Measurements from ENCODE around the gene TMEM163.

TMEM163 gene

DNA sequence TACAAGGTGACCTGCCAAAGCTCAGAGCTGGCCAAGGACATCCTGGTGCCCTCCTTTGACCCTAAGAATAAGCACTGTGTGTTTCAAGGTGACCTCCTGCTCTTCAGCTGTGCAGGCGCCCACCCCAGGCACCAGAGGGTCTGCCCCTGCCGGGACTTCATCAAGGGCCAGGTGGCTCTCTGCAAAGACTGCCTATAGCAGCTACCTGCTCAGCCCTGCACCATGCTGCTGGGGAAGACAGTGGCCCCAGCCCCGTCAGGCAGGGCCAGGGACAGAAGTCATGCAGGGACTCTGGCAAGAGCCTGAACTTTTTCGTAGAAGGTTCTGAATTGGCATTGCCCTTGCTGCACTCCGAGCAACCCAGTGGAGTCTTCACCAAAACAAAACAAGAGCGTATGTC is 270.1 kb downstream of the TMEM163 start:
- Histone ChIP-seq H3K36me3 (ENCODE audit: control insufficient read depth in 2 of 2, insufficient read depth in 1 of 2, low read length in 2 of 2) (peaks cover 0 to 30% of the 10 kb centered on the region in 2 experiments; a peak in 1 of 3 replicates), H3K27ac (ENCODE audit: extremely low read depth, low read depth, low read length) (no peak overlapping the region), H3K4me1 (ENCODE audit: control insufficient read depth, insufficient read depth, low read length) (no peaks in the 10 kb centered on the region), H3K4me3 (ENCODE audit: low read depth, low read length) (no peak overlapping the region), H3K9me3 (ENCODE audit: control insufficient read depth, insufficient read depth, low read depth, low read length) (no peaks in the 10 kb centered on the region)
- CTCF ChIA-PET = interaction anchor here (1.8 to 5.9 kb wide), 3 partner anchors 13 to 565 kb away, joined by 10 to 52 read pairs (median 11); no protein-coding TSS in a partner anchor
- POLR2A ChIA-PET = interaction anchor here (0.6 kb wide), 1 partner anchor 11 kb away, joined by 4 read pairs; no protein-coding TSS in a partner anchor
- TF ChIP-seq ZNF335 (tag by site-specific recombination; conservative IDR thresholded peaks at IDR 0.05) (no peak), ZNF223 (tag by site-specific recombination; IDR thresholded peaks at IDR 0.05) (no peak), ZNF843 (tag by site-specific recombination; IDR thresholded peaks at IDR 0.05) (no peak), ZEB2 (tag by site-specific recombination; IDR thresholded peaks at IDR 0.05) (no peak), ZNF121 (tag by site-specific recombination; IDR thresholded peaks at IDR 0.05) (no peak), ZFHX2 (tag by site-specific recombination; conservative IDR thresholded peaks at IDR 0.05) (no peak)
- TF ChIP-seq, protein P1, sequence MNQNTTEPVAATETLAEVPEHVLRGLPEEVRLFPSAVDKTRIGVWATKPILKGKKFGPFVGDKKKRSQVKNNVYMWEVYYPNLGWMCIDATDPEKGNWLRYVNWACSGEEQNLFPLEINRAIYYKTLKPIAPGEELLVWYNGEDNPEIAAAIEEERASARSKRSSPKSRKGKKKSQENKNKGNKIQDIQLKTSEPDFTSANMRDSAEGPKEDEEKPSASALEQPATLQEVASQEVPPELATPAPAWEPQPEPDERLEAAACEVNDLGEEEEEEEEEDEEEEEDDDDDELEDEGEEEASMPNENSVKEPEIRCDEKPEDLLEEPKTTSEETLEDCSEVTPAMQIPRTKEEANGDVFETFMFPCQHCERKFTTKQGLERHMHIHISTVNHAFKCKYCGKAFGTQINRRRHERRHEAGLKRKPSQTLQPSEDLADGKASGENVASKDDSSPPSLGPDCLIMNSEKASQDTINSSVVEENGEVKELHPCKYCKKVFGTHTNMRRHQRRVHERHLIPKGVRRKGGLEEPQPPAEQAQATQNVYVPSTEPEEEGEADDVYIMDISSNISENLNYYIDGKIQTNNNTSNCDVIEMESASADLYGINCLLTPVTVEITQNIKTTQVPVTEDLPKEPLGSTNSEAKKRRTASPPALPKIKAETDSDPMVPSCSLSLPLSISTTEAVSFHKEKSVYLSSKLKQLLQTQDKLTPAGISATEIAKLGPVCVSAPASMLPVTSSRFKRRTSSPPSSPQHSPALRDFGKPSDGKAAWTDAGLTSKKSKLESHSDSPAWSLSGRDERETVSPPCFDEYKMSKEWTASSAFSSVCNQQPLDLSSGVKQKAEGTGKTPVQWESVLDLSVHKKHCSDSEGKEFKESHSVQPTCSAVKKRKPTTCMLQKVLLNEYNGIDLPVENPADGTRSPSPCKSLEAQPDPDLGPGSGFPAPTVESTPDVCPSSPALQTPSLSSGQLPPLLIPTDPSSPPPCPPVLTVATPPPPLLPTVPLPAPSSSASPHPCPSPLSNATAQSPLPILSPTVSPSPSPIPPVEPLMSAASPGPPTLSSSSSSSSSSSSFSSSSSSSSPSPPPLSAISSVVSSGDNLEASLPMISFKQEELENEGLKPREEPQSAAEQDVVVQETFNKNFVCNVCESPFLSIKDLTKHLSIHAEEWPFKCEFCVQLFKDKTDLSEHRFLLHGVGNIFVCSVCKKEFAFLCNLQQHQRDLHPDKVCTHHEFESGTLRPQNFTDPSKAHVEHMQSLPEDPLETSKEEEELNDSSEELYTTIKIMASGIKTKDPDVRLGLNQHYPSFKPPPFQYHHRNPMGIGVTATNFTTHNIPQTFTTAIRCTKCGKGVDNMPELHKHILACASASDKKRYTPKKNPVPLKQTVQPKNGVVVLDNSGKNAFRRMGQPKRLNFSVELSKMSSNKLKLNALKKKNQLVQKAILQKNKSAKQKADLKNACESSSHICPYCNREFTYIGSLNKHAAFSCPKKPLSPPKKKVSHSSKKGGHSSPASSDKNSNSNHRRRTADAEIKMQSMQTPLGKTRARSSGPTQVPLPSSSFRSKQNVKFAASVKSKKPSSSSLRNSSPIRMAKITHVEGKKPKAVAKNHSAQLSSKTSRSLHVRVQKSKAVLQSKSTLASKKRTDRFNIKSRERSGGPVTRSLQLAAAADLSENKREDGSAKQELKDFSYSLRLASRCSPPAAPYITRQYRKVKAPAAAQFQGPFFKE (tag by site-specific recombination; IDR thresholded peaks at IDR 0.05; ENCODE audit: borderline replicate concordance) = no peak
- TF ChIP-seq, protein P2, sequence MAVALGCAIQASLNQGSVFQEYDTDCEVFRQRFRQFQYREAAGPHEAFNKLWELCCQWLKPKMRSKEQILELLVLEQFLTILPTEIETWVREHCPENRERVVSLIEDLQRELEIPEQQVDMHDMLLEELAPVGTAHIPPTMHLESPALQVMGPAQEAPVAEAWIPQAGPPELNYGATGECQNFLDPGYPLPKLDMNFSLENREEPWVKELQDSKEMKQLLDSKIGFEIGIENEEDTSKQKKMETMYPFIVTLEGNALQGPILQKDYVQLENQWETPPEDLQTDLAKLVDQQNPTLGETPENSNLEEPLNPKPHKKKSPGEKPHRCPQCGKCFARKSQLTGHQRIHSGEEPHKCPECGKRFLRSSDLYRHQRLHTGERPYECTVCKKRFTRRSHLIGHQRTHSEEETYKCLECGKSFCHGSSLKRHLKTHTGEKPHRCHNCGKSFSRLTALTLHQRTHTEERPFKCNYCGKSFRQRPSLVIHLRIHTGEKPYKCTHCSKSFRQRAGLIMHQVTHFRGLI (tag by site-specific recombination; IDR thresholded peaks at IDR 0.05) = no peak
- TF ChIP-seq, protein P3, sequence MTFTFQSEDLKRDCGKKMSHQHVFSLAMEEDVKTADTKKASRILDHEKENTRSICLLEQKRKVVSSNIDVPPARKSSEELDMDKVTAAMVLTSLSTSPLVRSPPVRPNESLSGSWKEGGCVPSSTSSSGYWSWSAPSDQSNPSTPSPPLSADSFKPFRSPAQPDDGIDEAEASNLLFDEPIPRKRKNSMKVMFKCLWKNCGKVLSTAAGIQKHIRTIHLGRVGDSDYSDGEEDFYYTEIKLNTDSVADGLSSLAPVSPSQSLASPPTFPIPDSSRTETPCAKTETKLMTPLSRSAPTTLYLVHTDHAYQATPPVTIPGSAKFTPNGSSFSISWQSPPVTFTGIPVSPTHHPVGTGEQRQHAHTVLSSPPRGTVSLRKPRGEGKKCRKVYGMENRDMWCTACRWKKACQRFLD (tag by site-specific recombination; IDR thresholded peaks at IDR 0.05) = no peak
- TF ChIP-seq, protein P4, sequence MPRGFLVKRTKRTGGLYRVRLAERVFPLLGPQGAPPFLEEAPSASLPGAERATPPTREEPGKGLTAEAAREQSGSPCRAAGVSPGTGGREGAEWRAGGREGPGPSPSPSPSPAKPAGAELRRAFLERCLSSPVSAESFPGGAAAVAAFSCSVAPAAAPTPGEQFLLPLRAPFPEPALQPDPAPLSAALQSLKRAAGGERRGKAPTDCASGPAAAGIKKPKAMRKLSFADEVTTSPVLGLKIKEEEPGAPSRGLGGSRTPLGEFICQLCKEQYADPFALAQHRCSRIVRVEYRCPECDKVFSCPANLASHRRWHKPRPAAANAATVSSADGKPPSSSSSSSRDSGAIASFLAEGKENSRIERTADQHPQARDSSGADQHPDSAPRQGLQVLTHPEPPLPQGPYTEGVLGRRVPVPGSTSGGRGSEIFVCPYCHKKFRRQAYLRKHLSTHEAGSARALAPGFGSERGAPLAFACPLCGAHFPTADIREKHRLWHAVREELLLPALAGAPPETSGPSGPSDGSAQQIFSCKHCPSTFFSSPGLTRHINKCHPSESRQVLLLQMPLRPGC (tag by site-specific recombination; IDR thresholded peaks at IDR 0.05) = no peak
- TF ChIP-seq, protein P5, sequence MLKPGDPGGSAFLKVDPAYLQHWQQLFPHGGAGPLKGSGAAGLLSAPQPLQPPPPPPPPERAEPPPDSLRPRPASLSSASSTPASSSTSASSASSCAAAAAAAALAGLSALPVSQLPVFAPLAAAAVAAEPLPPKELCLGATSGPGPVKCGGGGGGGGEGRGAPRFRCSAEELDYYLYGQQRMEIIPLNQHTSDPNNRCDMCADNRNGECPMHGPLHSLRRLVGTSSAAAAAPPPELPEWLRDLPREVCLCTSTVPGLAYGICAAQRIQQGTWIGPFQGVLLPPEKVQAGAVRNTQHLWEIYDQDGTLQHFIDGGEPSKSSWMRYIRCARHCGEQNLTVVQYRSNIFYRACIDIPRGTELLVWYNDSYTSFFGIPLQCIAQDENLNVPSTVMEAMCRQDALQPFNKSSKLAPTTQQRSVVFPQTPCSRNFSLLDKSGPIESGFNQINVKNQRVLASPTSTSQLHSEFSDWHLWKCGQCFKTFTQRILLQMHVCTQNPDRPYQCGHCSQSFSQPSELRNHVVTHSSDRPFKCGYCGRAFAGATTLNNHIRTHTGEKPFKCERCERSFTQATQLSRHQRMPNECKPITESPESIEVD (tag by site-specific recombination; IDR thresholded peaks at IDR 0.05) = no peak

DNA sequence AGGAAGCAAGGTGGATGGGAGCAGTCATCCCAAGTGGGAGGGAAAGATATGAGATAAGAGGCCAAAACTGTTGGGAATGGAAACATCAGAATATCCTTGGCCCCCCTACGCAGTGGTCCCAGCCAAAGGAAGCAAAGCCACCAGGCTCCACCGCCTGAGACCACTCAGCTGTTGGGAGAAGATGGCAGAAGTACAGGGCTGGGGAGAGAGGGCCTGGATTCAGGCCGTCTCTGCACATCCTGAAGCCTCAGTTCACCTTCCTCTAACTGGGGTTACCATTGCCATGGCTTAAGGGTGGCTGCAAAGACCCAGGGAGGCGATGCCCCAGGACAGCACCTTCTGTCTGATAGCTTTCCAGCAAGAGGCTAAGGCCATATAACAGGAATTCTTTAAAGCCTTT is 271.1 kb downstream of the TMEM163 start:
- POLR2A ChIA-PET = no interaction called here
- CTCF ChIA-PET = interaction anchor here (0.6 to 5.9 kb wide), 7 partner anchors 12 to 564 kb away, joined by 3 to 52 read pairs (median 3); no protein-coding TSS in a partner anchor
- H3K4me1 ChIP-seq (ENCODE audit: control insufficient read depth, insufficient read depth, low read length) = no peaks in the 10 kb centered on the region
- TF ChIP-seq, protein P6, sequence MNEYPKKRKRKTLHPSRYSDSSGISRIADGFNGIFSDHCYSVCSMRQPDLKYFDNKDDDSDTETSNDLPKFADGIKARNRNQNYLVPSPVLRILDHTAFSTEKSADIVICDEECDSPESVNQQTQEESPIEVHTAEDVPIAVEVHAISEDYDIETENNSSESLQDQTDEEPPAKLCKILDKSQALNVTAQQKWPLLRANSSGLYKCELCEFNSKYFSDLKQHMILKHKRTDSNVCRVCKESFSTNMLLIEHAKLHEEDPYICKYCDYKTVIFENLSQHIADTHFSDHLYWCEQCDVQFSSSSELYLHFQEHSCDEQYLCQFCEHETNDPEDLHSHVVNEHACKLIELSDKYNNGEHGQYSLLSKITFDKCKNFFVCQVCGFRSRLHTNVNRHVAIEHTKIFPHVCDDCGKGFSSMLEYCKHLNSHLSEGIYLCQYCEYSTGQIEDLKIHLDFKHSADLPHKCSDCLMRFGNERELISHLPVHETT (tag by site-specific recombination; IDR thresholded peaks at IDR 0.05) = no peak
- no peak for TF ChIP-seq ZNF777 (tag by site-specific recombination; IDR thresholded peaks at IDR 0.05; ENCODE audit: borderline replicate concordance)
- TF ChIP-seq, protein P7, sequence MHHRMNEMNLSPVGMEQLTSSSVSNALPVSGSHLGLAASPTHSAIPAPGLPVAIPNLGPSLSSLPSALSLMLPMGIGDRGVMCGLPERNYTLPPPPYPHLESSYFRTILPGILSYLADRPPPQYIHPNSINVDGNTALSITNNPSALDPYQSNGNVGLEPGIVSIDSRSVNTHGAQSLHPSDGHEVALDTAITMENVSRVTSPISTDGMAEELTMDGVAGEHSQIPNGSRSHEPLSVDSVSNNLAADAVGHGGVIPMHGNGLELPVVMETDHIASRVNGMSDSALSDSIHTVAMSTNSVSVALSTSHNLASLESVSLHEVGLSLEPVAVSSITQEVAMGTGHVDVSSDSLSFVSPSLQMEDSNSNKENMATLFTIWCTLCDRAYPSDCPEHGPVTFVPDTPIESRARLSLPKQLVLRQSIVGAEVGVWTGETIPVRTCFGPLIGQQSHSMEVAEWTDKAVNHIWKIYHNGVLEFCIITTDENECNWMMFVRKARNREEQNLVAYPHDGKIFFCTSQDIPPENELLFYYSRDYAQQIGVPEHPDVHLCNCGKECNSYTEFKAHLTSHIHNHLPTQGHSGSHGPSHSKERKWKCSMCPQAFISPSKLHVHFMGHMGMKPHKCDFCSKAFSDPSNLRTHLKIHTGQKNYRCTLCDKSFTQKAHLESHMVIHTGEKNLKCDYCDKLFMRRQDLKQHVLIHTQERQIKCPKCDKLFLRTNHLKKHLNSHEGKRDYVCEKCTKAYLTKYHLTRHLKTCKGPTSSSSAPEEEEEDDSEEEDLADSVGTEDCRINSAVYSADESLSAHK (tag by site-specific recombination; IDR thresholded peaks at IDR 0.05) = no peak
- TF ChIP-seq, protein P8, sequence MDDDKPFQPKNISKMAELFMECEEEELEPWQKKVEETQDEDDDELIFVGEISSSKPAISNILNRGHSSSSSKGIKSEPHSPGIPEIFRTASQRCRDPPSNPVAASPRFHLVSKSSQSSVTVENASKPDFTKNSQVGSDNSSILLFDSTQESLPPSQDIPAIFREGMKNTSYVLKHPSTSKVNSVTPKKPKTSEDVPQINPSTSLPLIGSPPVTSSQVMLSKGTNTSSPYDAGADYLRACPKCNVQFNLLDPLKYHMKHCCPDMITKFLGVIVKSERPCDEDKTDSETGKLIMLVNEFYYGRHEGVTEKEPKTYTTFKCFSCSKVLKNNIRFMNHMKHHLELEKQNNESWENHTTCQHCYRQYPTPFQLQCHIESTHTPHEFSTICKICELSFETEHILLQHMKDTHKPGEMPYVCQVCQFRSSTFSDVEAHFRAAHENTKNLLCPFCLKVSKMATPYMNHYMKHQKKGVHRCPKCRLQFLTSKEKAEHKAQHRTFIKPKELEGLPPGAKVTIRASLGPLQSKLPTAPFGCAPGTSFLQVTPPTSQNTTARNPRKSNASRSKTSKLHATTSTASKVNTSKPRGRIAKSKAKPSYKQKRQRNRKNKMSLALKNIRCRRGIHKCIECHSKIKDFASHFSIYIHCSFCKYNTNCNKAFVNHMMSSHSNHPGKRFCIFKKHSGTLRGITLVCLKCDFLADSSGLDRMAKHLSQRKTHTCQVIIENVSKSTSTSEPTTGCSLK (tag by site-specific recombination; IDR thresholded peaks at IDR 0.05) = no peak
- H3K9me3 ChIP-seq (ENCODE audit: control insufficient read depth, insufficient read depth, low read depth, low read length) = no peaks in the 10 kb centered on the region
- peaks cover 0 to 30% of the 10 kb centered on the region in 2 experiments; a peak in 2 of 3 replicates for H3K36me3 ChIP-seq (ENCODE audit: control insufficient read depth in 2 of 2, insufficient read depth in 1 of 2, low read length in 2 of 2)
- H3K4me3 ChIP-seq (ENCODE audit: low read depth, low read length) = no peak overlapping the region
- H3K27ac ChIP-seq (ENCODE audit: extremely low read depth, low read depth, low read length) = no peak overlapping the region
